GM18498 (cell line): ENCODE data around the gene PSENEN.

ENCODE experiments used
- ATAC-seq: cut with Tn5 transposase; IDR thresholded peaks from one replicate; pipeline ENCODE4 v1.9.1; 2021; ENCODE audit warnings: mild to moderate bottlenecking, moderate library complexity; ENCODE audit not compliant: unreplicated experiment

The PSENEN gene

DNA sequence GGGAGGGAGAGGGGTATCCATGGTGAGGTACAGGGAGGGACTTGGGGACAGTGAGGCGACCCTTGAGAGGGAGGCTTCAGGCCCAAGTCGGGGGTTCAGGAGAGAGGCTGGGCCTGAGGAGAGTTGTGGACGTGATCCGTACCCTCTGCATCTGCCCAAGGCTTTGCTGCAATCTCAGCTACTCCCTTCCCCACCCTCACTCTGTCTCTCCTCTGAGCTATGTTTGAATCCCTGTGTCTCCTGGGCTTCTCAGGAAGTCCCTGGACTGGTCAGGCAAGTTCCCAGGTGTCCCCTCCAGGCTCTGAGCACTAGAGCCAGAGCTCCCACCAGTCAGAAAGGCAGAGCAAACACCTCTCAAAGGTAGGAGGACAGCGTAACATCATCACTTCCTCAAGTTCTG, 4.7 kb downstream of the PSENEN start:
- ATAC-seq, result no peak

DNA sequence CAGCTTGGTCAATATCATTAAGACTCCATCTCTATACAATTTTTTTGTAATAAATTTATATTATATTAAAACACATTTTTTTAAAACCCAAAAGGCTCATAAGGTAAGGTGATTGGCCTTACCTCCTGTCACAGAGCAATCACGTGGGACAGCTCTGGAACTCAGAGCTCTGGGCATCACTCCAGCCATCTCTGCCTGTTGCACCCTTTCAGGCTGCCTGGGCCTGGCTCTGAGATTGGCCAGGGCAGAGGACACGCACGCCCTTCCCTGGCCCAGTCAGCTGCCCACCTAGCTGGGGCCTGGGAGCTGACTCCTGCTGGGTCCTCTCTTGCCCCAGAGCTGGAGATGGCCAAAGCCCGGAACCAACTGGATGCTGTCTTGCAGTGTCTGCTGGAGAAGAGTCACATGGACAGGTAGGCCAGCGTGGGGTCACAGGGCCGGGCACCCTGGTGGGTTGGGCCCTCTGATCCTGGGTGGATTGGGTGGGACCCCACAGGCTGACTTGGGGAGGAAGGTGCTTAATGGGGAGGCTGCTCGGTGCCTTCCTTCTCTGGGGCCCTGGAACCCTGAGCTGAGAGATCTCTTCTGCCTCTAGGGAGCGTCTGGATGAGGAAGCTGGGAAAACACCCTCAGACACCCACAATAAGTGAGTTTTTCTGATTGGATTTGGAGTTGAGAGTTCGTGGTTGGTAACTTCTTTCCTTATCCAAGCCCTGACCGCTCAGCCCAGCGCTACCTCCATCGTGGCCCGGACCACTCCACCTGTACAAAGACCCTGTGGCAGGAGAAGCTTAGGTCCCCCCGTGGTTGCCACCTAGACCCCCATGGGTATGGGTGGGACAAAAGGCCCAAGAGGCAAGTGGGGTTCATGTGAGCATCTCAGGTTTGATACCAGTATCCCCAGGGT, 6.6 kb downstream of the PSENEN start:
- ATAC-seq, result no peak

GRCh38 chr19:35752746-35753350, 7.4 kb downstream of the PSENEN start:
- ATAC-seq, result no peak

DNA sequence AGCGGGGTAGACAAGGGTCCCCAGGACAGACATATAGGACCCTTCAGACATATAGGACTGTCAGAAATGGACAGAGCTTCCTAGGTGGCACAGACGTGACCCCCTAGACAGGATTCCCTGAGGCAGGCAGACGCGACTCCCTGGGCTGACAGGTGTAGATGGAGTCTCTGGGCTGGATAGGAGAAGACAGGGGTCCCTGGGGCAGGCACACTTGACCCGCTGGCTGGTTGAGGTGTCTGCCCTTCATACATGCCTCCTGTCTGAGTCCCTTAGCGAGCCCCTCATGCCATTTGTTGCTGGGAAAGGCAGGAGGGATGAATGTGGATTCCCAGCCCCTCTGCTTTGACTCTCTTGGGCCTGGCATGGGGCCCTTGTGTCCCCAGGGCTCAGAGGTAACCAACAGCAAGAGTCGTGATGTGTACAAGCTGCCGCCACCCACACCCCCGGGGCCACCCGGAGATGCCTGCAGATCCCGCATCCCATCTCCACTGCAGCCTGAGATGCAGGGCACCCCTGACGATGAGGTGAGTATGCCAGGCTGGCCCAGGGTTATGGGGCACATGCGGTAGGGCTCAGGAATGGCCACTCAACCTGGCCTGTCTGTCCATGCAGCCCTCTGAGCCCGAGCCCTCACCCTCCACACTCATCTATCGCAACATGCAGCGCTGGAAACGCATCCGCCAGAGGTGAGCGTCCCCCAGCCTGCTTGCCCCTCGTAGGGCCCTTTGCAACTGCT, 8.4 kb downstream of the PSENEN start:
- ATAC-seq, result no peak

- no peak for ATAC-seq
Observed at GRCh38 chr19:35754370-35755130, 9.1 kb downstream of the PSENEN start.

- ATAC-seq, result no peak
Observed at GRCh38 chr19:35755131-35755549, 9.7 kb downstream of the PSENEN start.

- no peak for ATAC-seq
Observed at GRCh38 chr19:35755550-35756376, 10.3 kb downstream of the PSENEN start.

- ATAC-seq, result no peak
Observed at GRCh38 chr19:35756377-35757230, 11.2 kb downstream of the PSENEN start, which contains the start of gene HSPB6. Gene HSPB6, minus strand, starts transcription at chr19:35757029. Its CDS starts 21 bp downstream, at chr19:35757008.

GRCh38 chr19:35757231-35757748, 11.8 kb downstream of the PSENEN start:
- ATAC-seq, result no peak

GRCh38 chr19:35757749-35758608, 12.5 kb downstream of the PSENEN start, which contains the start of gene PROSER3:
Gene PROSER3, plus strand, starts transcription at chr19:35758176. Its CDS starts 40 bp downstream, at chr19:35758216.
- peak; percentile 91 for ATAC-seq

GRCh38 chr19:35759697-35760096, 14.2 kb downstream of the PSENEN start:
- no peak for ATAC-seq

GRCh38 chr19:35760711-35761349, 15.4 kb downstream of the PSENEN start:
- ATAC-seq, result no peak

GRCh38 chr19:35764432-35765315, 19.2 kb downstream of the PSENEN start:
- ATAC-seq, result no peak

- no peak for ATAC-seq
Observed at GRCh38 chr19:35766571-35767104, 21.2 kb downstream of the PSENEN start.

DNA sequence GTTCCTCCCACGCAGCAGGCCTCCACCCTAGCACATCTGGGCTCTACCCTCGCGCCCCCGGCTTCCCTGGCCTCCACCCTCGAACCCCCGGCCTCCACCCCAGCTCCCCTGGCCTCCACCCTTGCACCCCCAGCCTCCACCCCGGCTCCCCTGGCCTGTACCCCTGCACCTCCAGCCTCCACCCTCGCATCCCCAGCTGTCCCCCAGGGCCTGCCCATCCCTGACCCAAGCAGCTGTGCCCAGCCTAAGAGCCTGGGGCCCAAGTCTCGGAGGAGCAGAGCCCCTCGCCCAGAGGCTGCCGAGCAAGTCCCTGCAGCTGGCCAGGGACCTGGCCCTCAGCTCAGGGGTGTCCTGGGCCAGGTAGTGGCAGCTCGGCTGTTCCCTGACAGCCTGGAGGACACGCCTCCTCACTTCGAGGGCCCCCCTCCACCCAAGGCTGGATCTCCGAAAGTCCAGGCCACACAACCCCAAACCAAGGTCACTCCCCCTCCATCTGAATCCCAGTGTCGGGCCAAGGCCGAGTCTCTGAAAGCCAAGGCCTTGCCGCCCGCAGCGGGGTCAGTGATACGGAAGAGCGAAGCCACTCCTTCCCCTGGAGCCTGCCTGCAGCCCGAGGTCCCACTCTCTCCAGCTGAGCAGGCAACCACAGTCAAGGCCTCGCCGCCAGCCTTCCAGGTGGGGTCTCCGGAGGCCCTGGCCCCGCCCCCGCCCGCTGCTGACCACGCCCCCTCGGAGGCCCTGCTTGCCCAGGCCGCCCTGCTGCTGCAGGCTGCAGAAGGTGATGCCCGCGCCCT, 22.0 kb downstream of the PSENEN start:
- no peak for ATAC-seq
